Esophagus squamous epithelium (tissue), 5 donors: ENCODE measurements around the gene CWC22. TPM values are rescaled to one million over a fixed set of nuclear protein-coding genes. Genes with fewer than 3 reads are reported as not detected.

Source experiments
- DNase-seq: peaks from one replicate; lab custom pipeline; 2025; lab: John Stamatoyannopoulos, UW
- H3K27ac ChIP-seq, 4 donors: fragments of 200-600 bp; sonication (generic); one replicate each; pipeline ENCODE4 v1.5.1; 2016 to 2019; ENCODE audit warnings: mild to moderate bottlenecking in 1 of 4
- H3K27me3 ChIP-seq, 4 donors: fragments of 200-600 bp; sonication (generic); 1 replicate in 3 of 4; 2 replicates in 1 of 4; pipeline versions ENCODE4 v1.5.1 to v1.6.0; 2017 to 2021; ENCODE audit warnings: antibody characterized with exemption in 1 of 4
- H3K36me3 ChIP-seq, 3 donors: fragments of 200-600 bp; sonication (generic); one replicate each; pipeline ENCODE4 v1.5.1; 2016 to 2019
- H3K4me1 ChIP-seq, 3 donors: fragments of 200-600 bp; sonication (generic); one replicate each; pipeline ENCODE4 v1.5.1; 2017 to 2019
- H3K4me3 ChIP-seq, 4 donors: fragments of 200-600 bp; sonication (generic); 1 replicate in 3 of 4; 2 replicates in 1 of 4; pipeline ENCODE4 v1.5.1; 2016 to 2019; ENCODE audit warnings: mild to moderate bottlenecking in 2 of 4, moderate library complexity in 1 of 4
- H3K9me3 ChIP-seq, 3 donors: fragments of 200-600 bp; sonication (generic); one replicate each; pipeline ENCODE4 v1.5.1; 2016 to 2019
- POLR2A ChIP-seq, 4 donors: fragments of 450-650 bp; IDR thresholded peaks; one replicate each; pipeline ENCODE4 v1.6.1; 2017; ENCODE audit warnings: antibody characterized with exemption in 4 of 4, mild to moderate bottlenecking in 4 of 4, moderate library complexity in 3 of 4
- WGBS, 2 donors: methylation state at CpG; one replicate each; pipeline ENCODE4 v1.1.5; 2018; 5-methylcytosine and 5-hydroxymethylcytosine counted together
- intact Hi-C: fragments of 100-400 bp; cut with DNase I; formaldehyde crosslinking; loops from one replicate; pipeline ENCODE4 v1.15.0; 2022
- total RNA-seq, 4 donors: library from RNA; depleted of rRNA; stranded (reverse); fragments of >200 nt; gene quantifications; one replicate each; pipeline ENCODE4 v1.1.0, GENCODE V29; 2016
- TF ChIP-seq, protein P1 (sequence below), 6 experiments: fragments of 450-650 bp in 4 of 6; fragments of 200-600 bp in 2 of 6; sonication (generic) in 2 of 6; IDR thresholded peaks; one replicate each; pipeline ENCODE4 v1.5.1; 2016 to 2019; ENCODE audit warnings: antibody characterized with exemption in 6 of 6, mild to moderate bottlenecking in 4 of 6, moderate library complexity in 4 of 6
- donor health status: DM: yes; HTN: yes; CAD: no.

The CWC22 gene
- total RNA-seq, 4 donors from 2014 or later: 11.2 to 24.4 (median 17.7) TPM

DNA sequence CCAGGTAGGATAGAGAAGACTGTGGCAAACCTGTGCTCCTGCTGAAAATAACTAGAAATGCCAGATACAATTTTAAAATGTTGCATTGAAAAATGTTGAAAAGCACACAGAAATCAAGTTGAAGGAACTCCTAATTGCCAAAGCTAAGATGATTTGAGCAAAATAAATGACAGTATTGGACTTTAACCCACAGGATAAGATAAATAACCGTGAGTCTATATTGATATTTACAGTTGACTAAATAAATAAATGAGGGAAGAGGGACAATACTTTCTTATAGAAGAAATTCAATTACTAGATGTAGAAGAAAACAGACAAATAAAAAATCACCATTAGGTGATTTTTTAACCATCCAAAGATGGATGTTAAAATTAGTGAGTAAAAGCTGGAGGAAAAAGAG lies 59.0 kb downstream of the CWC22 start:
- no peak overlapping the region for H3K27ac ChIP-seq
- no peaks in the 10 kb centered on the region for H3K4me1 ChIP-seq
- WGBS, 2 donors: 79 to 82% methylated on average over 1 of the region's 1 CpG
- TF ChIP-seq, protein P1, sequence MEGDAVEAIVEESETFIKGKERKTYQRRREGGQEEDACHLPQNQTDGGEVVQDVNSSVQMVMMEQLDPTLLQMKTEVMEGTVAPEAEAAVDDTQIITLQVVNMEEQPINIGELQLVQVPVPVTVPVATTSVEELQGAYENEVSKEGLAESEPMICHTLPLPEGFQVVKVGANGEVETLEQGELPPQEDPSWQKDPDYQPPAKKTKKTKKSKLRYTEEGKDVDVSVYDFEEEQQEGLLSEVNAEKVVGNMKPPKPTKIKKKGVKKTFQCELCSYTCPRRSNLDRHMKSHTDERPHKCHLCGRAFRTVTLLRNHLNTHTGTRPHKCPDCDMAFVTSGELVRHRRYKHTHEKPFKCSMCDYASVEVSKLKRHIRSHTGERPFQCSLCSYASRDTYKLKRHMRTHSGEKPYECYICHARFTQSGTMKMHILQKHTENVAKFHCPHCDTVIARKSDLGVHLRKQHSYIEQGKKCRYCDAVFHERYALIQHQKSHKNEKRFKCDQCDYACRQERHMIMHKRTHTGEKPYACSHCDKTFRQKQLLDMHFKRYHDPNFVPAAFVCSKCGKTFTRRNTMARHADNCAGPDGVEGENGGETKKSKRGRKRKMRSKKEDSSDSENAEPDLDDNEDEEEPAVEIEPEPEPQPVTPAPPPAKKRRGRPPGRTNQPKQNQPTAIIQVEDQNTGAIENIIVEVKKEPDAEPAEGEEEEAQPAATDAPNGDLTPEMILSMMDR (IDR thresholded peaks at IDR 0.05): no peak
- TF ChIP-seq POLR2A (IDR thresholded peaks at IDR 0.05): no peak
- no peaks in the 10 kb centered on the region for H3K27me3 ChIP-seq
- intact Hi-C loops: no loop called here
- no peak for DNase-seq
- peaks cover 0 to 97% (median 5%) of the 10 kb centered on the region in 3 donors for H3K36me3 ChIP-seq
- H3K9me3 ChIP-seq: no peaks in the 10 kb centered on the region
- no peak overlapping the region for H3K4me3 ChIP-seq

DNA sequence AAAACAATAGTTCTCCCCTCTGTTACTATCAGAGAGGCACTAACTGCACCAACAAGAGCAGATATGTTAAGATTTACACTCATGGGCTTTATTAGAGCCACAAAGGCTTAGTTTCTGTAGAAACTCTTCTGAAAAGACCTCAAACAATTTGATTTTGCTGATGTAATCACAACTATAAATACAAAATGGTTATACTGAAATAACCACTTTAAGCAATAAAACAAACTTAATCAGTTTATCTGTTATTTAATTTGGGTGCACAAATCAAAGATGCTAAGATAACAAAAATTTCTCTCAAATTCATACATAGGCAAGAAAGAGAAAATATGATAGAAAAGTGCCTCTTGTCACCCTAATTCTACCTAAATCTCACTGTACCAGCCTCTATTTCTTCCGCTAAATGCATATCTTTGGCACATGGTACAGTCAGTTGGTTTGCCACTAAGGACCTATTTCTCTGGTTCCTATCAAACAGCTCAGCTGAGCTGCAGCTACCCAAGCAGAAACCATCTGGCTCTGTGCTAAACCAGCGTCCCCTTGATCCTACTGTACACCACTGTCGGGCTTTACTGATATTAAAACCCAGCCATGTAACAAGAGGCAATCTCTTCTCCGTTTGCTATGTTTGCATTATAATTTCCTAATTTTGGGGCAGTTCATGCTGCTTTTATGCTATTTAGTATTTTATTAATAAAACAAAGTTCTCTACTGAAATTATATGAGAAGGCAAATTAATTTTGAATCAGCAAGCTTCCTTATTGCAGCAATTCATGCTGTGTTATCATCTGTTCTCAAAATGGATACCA lies 60.1 kb downstream of the CWC22 start:
- no peaks in the 10 kb centered on the region for H3K9me3 ChIP-seq
- WGBS, 2 donors: 79 to 99% methylated on average over 4 of the region's 4 CpGs
- H3K27me3 ChIP-seq: no peaks in the 10 kb centered on the region
- no peaks in the 10 kb centered on the region for H3K4me1 ChIP-seq
- H3K27ac ChIP-seq: no peak overlapping the region
- TF ChIP-seq POLR2A (IDR thresholded peaks at IDR 0.05): no peak
- TF ChIP-seq, protein P1 (IDR thresholded peaks at IDR 0.05): no peak
- intact Hi-C loops: no loop called here
- no peak overlapping the region for H3K4me3 ChIP-seq
- peaks cover 0 to 93% (median 5%) of the 10 kb centered on the region in 3 donors for H3K36me3 ChIP-seq
- DNase-seq: no peak

DNA sequence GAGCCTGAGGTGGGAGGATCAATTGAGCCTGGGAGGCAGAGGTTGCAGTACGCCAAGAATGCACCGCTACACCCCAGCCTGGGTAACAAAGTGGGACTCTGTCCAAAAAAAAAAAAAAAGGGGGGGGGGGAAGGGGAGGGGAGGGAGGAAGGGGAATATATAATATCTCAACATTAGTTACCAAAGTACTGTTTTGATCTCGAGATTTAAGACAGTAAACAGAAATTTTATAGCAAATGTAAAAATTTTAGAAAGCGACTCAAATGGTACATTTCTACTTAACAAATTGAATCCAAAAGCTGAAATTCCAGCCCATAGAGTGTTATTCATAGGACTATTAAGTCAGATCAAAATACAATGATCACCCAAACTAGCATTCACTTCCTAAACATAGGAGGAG lies 60.8 kb downstream of the CWC22 start:
- intact Hi-C loops: no loop called here
- H3K36me3 ChIP-seq: peaks cover 0 to 86% (median 5%) of the 10 kb centered on the region in 3 donors
- H3K27ac ChIP-seq: no peak overlapping the region
- TF ChIP-seq, protein P1 (IDR thresholded peaks at IDR 0.05): no peak
- no peak for TF ChIP-seq POLR2A (IDR thresholded peaks at IDR 0.05)
- no peaks in the 10 kb centered on the region for H3K9me3 ChIP-seq
- no peaks in the 10 kb centered on the region for H3K4me1 ChIP-seq
- no peaks in the 10 kb centered on the region for H3K27me3 ChIP-seq
- DNase-seq: no peak
- no peak overlapping the region for H3K4me3 ChIP-seq
- WGBS, 2 donors: 95% methylated on average over 3 to 4 of the region's 4 CpGs

DNA sequence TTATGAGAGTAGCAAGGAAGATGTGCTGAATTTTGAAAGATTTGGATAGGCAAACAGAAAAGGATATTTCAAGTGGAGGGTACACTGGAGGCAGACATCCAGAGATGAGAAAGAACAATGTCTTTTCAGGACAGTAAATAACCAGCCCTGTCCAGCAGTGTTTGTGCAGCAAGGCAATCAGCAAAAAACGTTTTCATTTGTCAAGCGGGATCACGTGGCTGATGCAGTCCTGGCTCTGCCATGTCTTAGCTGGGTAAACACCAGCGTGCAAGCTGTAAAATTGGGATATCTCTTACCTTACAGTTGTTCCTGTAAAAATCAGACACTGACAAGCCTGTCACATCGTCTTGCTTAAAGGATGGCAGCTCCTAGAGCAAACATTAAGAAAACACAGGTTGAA lies 67.8 kb downstream of the CWC22 start:
- no peak overlapping the region for H3K4me3 ChIP-seq
- 74 to 80% methylated on average over 5 of the region's 5 CpGs for WGBS, 2 donors
- H3K9me3 ChIP-seq: no peaks in the 10 kb centered on the region
- intact Hi-C loops: no loop called here
- no peak overlapping the region for H3K27ac ChIP-seq
- TF ChIP-seq POLR2A (IDR thresholded peaks at IDR 0.05): no peak
- TF ChIP-seq, protein P1 (IDR thresholded peaks at IDR 0.05): no peak
- no peaks in the 10 kb centered on the region for H3K4me1 ChIP-seq
- peaks cover 0 to 17% (median 0%) of the 10 kb centered on the region in 3 donors for H3K36me3 ChIP-seq
- H3K27me3 ChIP-seq: no peaks in the 10 kb centered on the region
- no peak for DNase-seq

DNA sequence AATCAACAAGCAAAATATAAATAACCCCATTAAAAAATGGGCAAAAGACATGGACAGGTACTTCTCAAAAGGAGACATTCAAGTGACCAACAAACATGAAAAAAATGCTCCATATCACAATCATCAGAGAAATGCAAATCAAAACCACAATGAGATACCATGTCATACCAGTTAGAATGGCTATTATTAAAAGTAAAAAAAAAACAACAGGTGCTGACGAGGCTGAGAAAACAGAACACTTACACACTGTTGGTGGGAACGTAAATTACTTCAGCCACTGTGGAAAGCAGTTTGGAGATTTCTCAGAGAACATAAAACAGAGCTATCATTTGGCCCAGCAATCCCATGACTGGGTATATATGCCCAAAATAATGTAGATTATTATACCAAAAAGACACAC lies 69.1 kb downstream of the CWC22 start:
- no peak overlapping the region for H3K4me3 ChIP-seq
- H3K4me1 ChIP-seq: no peaks in the 10 kb centered on the region
- no peaks in the 10 kb centered on the region for H3K27me3 ChIP-seq
- intact Hi-C loops: no loop called here
- WGBS, 2 donors: 81 to 88% methylated on average over 2 of the region's 2 CpGs
- no peak overlapping the region for H3K27ac ChIP-seq
- no peak for DNase-seq
- peaks cover 0 to 16% (median 0%) of the 10 kb centered on the region in 3 donors for H3K36me3 ChIP-seq
- no peaks in the 10 kb centered on the region for H3K9me3 ChIP-seq
- TF ChIP-seq POLR2A (IDR thresholded peaks at IDR 0.05): no peak
- TF ChIP-seq, protein P1 (IDR thresholded peaks at IDR 0.05): no peak
